LNCAP (cell line): ENCODE measurements around the gene RGS18.

Experiments used
- TF ChIP-seq, protein P1 (sequence below): fragments of 450-650 bp; IDR thresholded peaks from 2 replicates; pipeline ENCODE4 v1.5.1; 2017; ENCODE audit warnings: mild to moderate bottlenecking

RGS18 gene

DNA sequence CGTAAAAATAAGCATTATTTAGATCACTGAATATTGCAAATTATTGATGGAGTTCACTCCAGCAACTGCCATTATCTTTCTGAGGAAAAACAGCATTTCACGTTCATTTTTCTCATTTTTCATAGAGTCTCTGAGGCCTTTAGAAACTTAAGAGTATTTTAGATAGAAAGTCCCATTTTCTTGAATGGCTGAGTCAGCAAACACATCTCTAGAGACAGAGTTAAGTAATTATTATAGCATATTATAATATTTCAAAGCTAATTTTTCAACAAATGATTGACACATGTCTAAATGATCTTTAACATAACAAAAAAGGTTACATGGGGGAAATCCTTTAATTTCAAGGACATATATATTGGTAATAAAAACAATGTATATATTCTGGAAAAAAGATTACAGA, 31.8 kb downstream of the RGS18 start:
- TF ChIP-seq, protein P1, sequence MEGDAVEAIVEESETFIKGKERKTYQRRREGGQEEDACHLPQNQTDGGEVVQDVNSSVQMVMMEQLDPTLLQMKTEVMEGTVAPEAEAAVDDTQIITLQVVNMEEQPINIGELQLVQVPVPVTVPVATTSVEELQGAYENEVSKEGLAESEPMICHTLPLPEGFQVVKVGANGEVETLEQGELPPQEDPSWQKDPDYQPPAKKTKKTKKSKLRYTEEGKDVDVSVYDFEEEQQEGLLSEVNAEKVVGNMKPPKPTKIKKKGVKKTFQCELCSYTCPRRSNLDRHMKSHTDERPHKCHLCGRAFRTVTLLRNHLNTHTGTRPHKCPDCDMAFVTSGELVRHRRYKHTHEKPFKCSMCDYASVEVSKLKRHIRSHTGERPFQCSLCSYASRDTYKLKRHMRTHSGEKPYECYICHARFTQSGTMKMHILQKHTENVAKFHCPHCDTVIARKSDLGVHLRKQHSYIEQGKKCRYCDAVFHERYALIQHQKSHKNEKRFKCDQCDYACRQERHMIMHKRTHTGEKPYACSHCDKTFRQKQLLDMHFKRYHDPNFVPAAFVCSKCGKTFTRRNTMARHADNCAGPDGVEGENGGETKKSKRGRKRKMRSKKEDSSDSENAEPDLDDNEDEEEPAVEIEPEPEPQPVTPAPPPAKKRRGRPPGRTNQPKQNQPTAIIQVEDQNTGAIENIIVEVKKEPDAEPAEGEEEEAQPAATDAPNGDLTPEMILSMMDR, result no peak

DNA sequence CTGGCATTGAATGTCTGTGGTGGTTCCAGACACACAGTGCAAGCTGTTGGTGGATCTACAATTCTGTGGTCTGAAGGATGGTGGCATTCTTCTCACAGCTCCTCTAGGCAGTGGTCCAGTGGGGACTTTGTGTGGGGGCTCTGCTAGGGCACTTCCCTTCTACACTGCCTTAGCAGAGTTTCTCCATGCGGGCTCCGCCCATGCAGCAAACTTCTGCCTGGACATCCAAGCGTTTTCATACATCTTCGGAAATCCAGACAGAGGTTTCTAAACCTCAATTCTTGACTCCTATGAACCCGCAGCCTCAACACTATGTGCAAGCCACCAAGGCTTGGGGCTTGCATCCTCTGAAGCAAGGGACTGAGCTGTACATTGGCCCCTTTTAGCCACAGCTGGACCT, 43.0 kb downstream of the RGS18 start:
- TF ChIP-seq, protein P1, result no peak

DNA sequence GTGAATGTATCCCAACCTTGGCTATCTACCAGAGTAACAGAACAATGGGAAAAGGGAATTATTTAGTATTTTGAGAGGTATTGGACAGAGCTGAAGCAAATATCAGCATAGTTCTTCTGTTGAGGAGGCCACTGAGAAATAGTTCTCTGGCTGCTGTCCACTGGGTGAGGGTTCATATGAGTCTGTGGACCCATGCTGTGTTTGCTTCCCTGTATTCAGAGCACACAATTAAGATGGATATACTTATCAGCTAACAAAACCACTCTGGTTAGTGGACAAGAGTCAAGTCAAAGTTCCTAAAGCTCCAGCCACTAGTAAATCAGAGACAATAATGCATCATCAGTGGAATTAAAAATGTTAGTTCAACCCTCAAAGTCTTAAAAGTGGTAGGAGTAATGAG, 66.1 kb downstream of the RGS18 start:
- TF ChIP-seq, protein P1, result no peak

DNA sequence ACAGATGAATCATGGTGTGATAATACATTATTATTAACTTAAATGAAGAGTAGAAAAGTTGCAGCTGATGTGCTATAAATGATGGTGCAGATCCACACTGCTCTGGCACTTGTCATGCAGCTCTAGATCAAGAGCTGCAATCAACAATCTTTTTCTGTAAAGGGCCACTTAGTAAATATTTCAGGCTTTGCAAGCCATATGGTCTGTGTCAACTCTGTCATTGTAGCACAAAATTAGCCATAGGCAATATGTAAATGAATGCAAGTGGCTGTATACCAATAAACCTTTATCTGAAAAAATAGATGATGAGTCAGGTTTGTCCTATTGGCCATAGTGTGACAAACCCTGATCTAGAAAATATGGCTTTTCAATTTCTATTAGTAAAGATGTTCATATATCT, 66.6 kb downstream of the RGS18 start:
- TF ChIP-seq, protein P1, result no peak

DNA sequence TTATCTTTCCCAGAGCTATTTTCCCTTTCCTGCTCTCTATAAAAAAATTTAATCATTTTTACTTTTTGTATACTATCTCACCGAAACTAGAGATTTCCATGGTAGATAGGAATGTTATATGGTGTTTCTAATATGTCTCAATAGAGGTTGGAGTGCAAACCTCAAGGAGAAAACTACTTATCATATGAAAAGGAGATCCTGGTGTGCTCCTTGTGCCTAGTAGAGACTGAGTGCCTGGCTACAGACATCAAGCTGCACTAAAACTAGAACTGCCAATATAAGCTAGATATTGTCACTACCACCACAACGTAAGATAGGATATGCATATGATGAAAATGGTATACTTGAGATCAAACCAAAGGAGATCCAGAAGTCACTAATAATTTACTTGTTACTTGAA, 67.0 kb downstream of the RGS18 start:
- TF ChIP-seq, protein P1, result no peak

DNA sequence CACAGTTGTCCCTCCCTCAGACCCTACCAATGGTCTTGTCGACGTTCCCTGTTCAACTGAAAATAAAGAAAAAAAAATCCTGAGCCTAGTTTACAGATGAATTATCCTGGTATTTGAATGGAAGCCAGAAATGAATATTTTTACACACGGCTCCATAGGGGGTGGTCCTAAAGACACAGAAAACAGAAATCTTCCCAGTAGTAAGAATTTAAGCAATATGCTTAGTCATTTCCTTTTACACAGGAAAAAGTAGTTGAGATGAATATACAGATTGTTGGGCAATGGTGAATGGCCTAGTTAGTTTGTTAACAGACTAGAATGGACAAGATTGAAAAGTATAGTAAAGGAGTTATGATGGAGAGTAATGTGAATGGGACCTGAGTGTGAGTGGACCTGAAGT, 67.4 kb downstream of the RGS18 start:
- TF ChIP-seq, protein P1, result no peak

DNA sequence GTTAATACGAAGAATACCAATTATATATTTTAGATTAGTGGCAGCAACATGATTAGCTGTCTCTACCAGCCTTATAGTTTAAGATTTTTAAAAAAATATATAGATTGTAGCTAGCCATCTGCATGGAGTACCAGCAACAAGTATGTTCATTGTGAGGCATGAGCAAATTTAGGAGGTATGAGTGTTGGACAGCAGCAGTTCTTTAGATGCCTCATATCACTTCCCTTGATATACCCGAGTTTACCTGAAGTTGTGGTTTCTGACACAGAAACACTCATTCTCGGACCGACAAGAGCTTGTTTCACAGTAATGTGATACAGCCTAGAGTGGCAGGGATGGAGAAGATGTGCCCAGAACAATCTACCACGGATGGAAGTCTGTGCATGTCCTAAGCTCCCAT, 69.1 kb downstream of the RGS18 start:
- TF ChIP-seq, protein P1, result no peak

DNA sequence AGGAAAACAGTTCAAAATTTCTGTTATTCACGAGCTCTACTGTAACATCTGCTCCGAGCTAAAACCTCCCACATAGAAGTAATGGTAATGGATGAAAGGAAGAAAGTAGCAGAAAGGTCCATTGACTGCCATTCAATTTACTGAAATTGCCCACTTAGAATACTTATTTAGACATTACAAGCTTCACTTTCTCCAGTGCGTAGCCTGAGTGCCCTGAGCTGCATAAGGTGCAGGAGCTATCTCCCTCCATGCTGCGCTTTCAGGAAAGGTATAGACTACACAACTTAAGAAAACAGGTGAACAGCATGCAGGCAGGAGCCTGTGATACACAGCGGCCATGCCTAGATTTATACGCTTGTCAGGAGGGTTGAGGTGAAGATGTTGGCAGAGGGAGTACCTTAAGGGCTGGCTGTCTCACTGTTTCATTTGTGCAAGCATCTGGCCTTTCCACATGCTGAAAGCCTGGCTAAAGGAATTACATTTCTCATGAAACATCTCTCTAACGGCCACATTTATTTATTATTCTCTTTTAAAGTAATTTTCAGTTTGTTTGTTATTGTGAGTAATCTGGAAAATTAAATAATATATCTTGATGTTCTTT, 74.7 kb downstream of the RGS18 start:
- TF ChIP-seq, protein P1, result no peak
